ENCODE data around the gene BIN2. TPM values are rescaled to one million over a fixed set of nuclear protein-coding genes. Genes with fewer than 3 reads are reported as not detected.

BIN2 gene
- total and polyA plus RNA-seq, 10 of the 15 experiments (the other 5 are each of a cell fraction or from before 2014, with no cell fraction given) = 8.6 to 42.9 (median 32.1) TPM

- no peaks in the 10 kb centered on the region for H3K27me3 ChIP-seq (replicated peaks in 1 of 2; ENCODE audit: control insufficient read depth in 2 of 2, insufficient read depth in 2 of 2, low read length in 1 of 2)
- ChIA-PET CTCF (interaction anchor here (0.9 to 3.7 kb wide), 3 partner anchors 10 to 18 kb away, joined by 3 to 18 read pairs (median 4); no protein-coding TSS in a partner anchor), POLR2A (no interaction called here), SMC1A (ENCODE audit: uncharacterized antibody, unreplicated experiment) (interaction anchor here (1.3 kb wide), 1 partner anchor 23 kb away, joined by 3 read pairs; no protein-coding TSS in a partner anchor), RAD21 (ENCODE audit: unreplicated experiment) (interaction anchor here (0.6 kb wide), 1 partner anchor 1956 kb away, joined by 3 read pairs; no protein-coding TSS in a partner anchor)
- no peaks in the 10 kb centered on the region for H3K79me2 ChIP-seq (ENCODE audit: control insufficient read depth, insufficient read depth, low read length)
- TF ChIP-seq CBX5 (IDR thresholded peaks at IDR 0.05; ENCODE audit: low read depth) = no peak
- TF ChIP-seq ZNF687 (IDR thresholded peaks at IDR 0.05) = no peak
- no peak for TF ChIP-seq NR2C1 (IDR thresholded peaks at IDR 0.05)
- no peak for TF ChIP-seq ZBTB40 (IDR thresholded peaks at IDR 0.05; ENCODE audit: borderline replicate concordance)
- 98% methylated on average over 4 of the region's 4 CpGs for WGBS (ENCODE audit: insufficient coverage, insufficient replicate concordance, low lambda C conversion rate, missing lambda C conversion rate)
- no peak overlapping the region for H3K4me3 ChIP-seq
- peaks cover 0 to 10% of the 10 kb centered on the region in 2 experiments for H3K36me3 ChIP-seq (ENCODE audit: control insufficient read depth in 2 of 2, insufficient read depth in 2 of 2, low read length in 1 of 2)
- H3K9me3 ChIP-seq (replicated peaks; ENCODE audit: control insufficient read depth, insufficient read depth, low read length) = peaks cover 2% of the 10 kb centered on the region; the same call in 2 of the 3 replicates
- intact Hi-C loops (cut with micrococcal nuclease; ENCODE audit: unreplicated experiment) = no loop called here
- peaks cover 21% of the 10 kb centered on the region for H3K4me1 ChIP-seq (ENCODE audit: control insufficient read depth, insufficient read depth, low read length)
- H3K27ac ChIP-seq (ENCODE audit: control insufficient read depth, insufficient read depth) = no peak overlapping the region
- ATAC-seq (no peak), FAIRE-seq (no peak), DNase-seq (ENCODE audit: low read depth, low spot score) (no peak)
- no TSS peak for BruUV-seq (replicated peaks)
- H4K20me1 ChIP-seq (ENCODE audit: control insufficient read depth, insufficient read depth) = no peaks in the 10 kb centered on the region
- H3K9ac ChIP-seq (ENCODE audit: control insufficient read depth, insufficient read depth, low read length) = no peak overlapping the region
- H2AFZ ChIP-seq (ENCODE audit: control insufficient read depth, low read depth, low read length) = no peak overlapping the region
- in situ Hi-C loops (cut with MboI) = no loop called here
- no peak overlapping the region for H3K4me2 ChIP-seq (ENCODE audit: control insufficient read depth, insufficient read depth)
These were observed 35.9 kb upstream of the BIN2 start for GRCh38 chr12:51359851-51360250.
